GM23338 (cell line): ENCODE measurements around the gene UTP20. TPM values are rescaled to one million over a fixed set of nuclear protein-coding genes. Genes with fewer than 3 reads are reported as not detected.

Experiments used
- ATAC-seq: fragments of 200-7000 bp; cut with Tn5 transposase; 3 replicates; pipeline ENCODE4 v1.9.1; 2020
- DNase-seq: peaks from one replicate; pipeline ENCODE4 v3.0.0-alpha.2; 2015; ENCODE audit warnings: low spot score
- H2AFZ ChIP-seq: fragments of 200-600 bp; sonication (generic); 2 replicates; pipeline ENCODE4 v1.8.0; 2016; ENCODE audit warnings: antibody characterized with exemption, mild to moderate bottlenecking, moderate library complexity
- H3F3A ChIP-seq: fragments of 200-600 bp; sonication (generic); replicated peaks from 2 replicates; pipeline ENCODE4 v1.8.0; 2017; ENCODE audit warnings: antibody characterized with exemption, mixed run types, low read depth
- H3K27ac ChIP-seq: fragments of 200-600 bp; sonication (generic); 2 replicates; pipeline ENCODE4 v1.6.1; 2016; ENCODE audit warnings: low read depth
- H3K27me3 ChIP-seq: fragments of 200-600 bp; sonication (generic); 2 replicates; pipeline ENCODE4 v1.8.0; 2016; ENCODE audit warnings: mild to moderate bottlenecking, mixed run types, moderate library complexity; ENCODE audit not compliant: insufficient read depth
- H3K36me3 ChIP-seq: fragments of 200-600 bp; sonication (generic); 2 replicates; pipeline ENCODE4 v1.8.0; 2016; ENCODE audit warnings: mild to moderate bottlenecking; ENCODE audit not compliant: insufficient read depth
- H3K4me1 ChIP-seq: fragments of 200-600 bp; sonication (generic); 2 replicates; pipeline ENCODE4 v1.8.0; 2016; ENCODE audit warnings: mild to moderate bottlenecking, moderate library complexity; ENCODE audit not compliant: insufficient read depth
- H3K4me2 ChIP-seq: fragments of 200-600 bp; sonication (generic); 2 replicates; pipeline ENCODE4 v1.7.1; 2017; ENCODE audit warnings: mixed run types
- H3K4me3 ChIP-seq: fragments of 200-600 bp; sonication (generic); 2 replicates; pipeline ENCODE4 v1.6.1; 2016; ENCODE audit warnings: mixed run types
- H3K79me2 ChIP-seq: fragments of 200-600 bp; sonication (generic); replicated peaks from 2 replicates; pipeline ENCODE4 v1.8.0; 2017; ENCODE audit warnings: mild to moderate bottlenecking; ENCODE audit not compliant: insufficient read depth
- H3K9me2 ChIP-seq: fragments of 200-600 bp; sonication (generic); 2 replicates; pipeline ENCODE4 v1.8.0; 2017; ENCODE audit not compliant: insufficient read depth
- H4K20me1 ChIP-seq: fragments of 200-600 bp; sonication (generic); replicated peaks from 2 replicates; pipeline ENCODE4 v1.8.0; 2017; ENCODE audit warnings: mild to moderate bottlenecking; ENCODE audit not compliant: insufficient read depth
- H3K27ac Mint-ChIP-seq: 2 replicates; pipeline ENCODE4 v1.8.0; 2020; ENCODE audit warnings: inconsistent platforms, mild to moderate bottlenecking, moderate library complexity, mixed read lengths
- H3K27me3 Mint-ChIP-seq: 3 replicates; pipeline ENCODE4 v1.8.0; 2022; ENCODE audit warnings: low read depth, mild to moderate bottlenecking, moderate library complexity, mixed read lengths, inconsistent platforms; ENCODE audit not compliant: insufficient read depth, poor library complexity
- H3K36me3 Mint-ChIP-seq: 3 replicates; pipeline ENCODE4 v1.8.0; 2021; ENCODE audit warnings: low read depth, mild to moderate bottlenecking, inconsistent platforms, moderate library complexity, mixed read lengths
- H3K4me1 Mint-ChIP-seq: 3 replicates; pipeline ENCODE4 v1.8.0; 2020; ENCODE audit warnings: mild to moderate bottlenecking, inconsistent platforms, mixed read lengths
- H3K4me3 Mint-ChIP-seq: 3 replicates; pipeline ENCODE4 v1.8.0; 2021; ENCODE audit warnings: moderate library complexity, mild to moderate bottlenecking, inconsistent platforms, mixed read lengths
- H3K9me3 Mint-ChIP-seq: 3 replicates; pipeline ENCODE4 v1.8.0; 2020; ENCODE audit warnings: moderate library complexity, mild to moderate bottlenecking, inconsistent platforms, mixed read lengths
- ETS1 ChIP-seq: IDR thresholded peaks from 2 replicates; pipeline ENCODE4 v1.6.1; 2016; ENCODE audit warnings: antibody characterized with exemption
- EZH2phosphoT487 ChIP-seq: fragments of 200-600 bp; sonication (generic); IDR thresholded peaks from one replicate; pipeline ENCODE4 v1.8.1; 2018; ENCODE audit warnings: antibody characterized with exemption; ENCODE audit not compliant: unreplicated experiment
- JUNB ChIP-seq: IDR thresholded peaks from one replicate; pipeline ENCODE4 v1.6.1; 2016; ENCODE audit warnings: antibody characterized with exemption; ENCODE audit not compliant: unreplicated experiment
- POLR2AphosphoS5 ChIP-seq: IDR thresholded peaks from 2 replicates; pipeline ENCODE4 v1.6.1; 2016; ENCODE audit warnings: antibody characterized with exemption, low read depth
- ZNF331 ChIP-seq: fragments of 250-450 bp; sonication (Bioruptor Pico); IDR thresholded peaks from 2 replicates; pipeline ENCODE4 v1.5.0; 2020; ENCODE audit warnings: low read depth, mild to moderate bottlenecking, moderate library complexity
- ZNF462 ChIP-seq: fragments of 250-450 bp; sonication (Bioruptor Pico); IDR thresholded peaks from 2 replicates; pipeline ENCODE4 v1.5.0; 2020; ENCODE audit warnings: mild to moderate bottlenecking, moderate library complexity
- polyA plus RNA-seq: library from polyadenylated mRNA; unstranded; fragments of >200 nt; fragmentation: Nextera tagmentation; extraction: Ambion mirVana; gene quantifications from 2 replicates; pipeline ENCODE4 v1.2.1, GENCODE V29; 2016
- total RNA-seq: library from RNA; depleted of rRNA; stranded (reverse); fragments of >200 nt; shearing (Covaris generic); gene quantifications from 2 replicates; pipeline ENCODE4 v1.2.3, GENCODE V29; 2014

The UTP20 gene
- total and polyA plus RNA-seq, 2 experiments from 2014 or later, result 13.1 to 59.6 TPM

- TF ChIP-seq ZNF462 (CRISPR knock-in tag) (no peak), ETS1 (no peak), POLR2AphosphoS5 (no peak)
Observed at GRCh38 chr12:101375573-101375972, 95.7 kb downstream of the UTP20 start (continued).

- Histone ChIP-seq H3K36me3 (peaks cover 46% of the 10 kb centered on the region), H4K20me1 (no peaks in the 10 kb centered on the region; the same call in 1 of the 2 replicates), H3K4me2 (no peak overlapping the region), H3K79me2 (no peaks in the 10 kb centered on the region), H3K4me1 (no peaks in the 10 kb centered on the region), H3K4me3 (no peak overlapping the region), H3K9me2 (no peaks in the 10 kb centered on the region), H3K27ac (no peak overlapping the region), H3F3A (no peaks in the 10 kb centered on the region), H3K27me3 (no peaks in the 10 kb centered on the region), H2AFZ (no peak overlapping the region)
- no peak for TF ChIP-seq EZH2phosphoT487
- no peak for TF ChIP-seq JUNB
- TF ChIP-seq ZNF331 (CRISPR knock-in tag), result no peak
- TF ChIP-seq ZNF462 (CRISPR knock-in tag), result no peak
- DNase-seq (no peak), ATAC-seq (no peak)
- no peaks in the 10 kb centered on the region for H3K9me3 Mint-ChIP-seq
- H3K27me3 Mint-ChIP-seq, result peaks cover 5% of the 10 kb centered on the region
- H3K4me1 Mint-ChIP-seq, result no peaks in the 10 kb centered on the region
- H3K4me3 Mint-ChIP-seq, result no peak overlapping the region
- H3K27ac Mint-ChIP-seq, result no peak overlapping the region
- H3K36me3 Mint-ChIP-seq, result peaks cover 80% of the 10 kb centered on the region
Observed at GRCh38 chr12:101379149-101379548, 99.2 kb downstream of the UTP20 start.
